ENCODE measurements around the gene TCFL5. TPM values are rescaled to one million over a fixed set of nuclear protein-coding genes. Genes with fewer than 3 reads are reported as not detected.

TCFL5 gene
- total RNA-seq, 4 donors from 2014 or later, result 9.0 to 20.3 (median 12.7) TPM

DNA sequence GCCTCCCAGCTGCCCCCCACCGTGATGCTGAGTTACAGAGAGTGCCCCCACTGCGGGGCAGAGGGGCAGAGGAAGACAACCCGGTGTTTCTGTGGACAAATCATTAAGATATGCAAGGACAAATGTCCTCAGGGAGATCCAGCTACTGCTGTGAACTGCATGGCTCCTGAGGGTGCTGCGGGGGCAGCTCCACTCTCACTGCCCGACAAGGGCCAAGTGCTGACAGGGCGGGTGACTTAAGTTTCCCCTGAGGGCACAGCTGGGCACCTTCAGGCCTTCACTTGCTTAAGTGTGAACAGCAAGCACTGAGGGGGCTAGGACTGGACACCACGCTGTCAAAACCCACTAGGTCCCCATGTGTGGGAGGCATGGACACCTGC is 26.2 kb upstream of the TCFL5 start:
- Histone ChIP-seq H3K36me3 (peaks cover 63% of the 10 kb centered on the region), H3K4me3 (no peak overlapping the region)
- WGBS, result 100% methylated on average over 1 of the region's 7 CpGs

DNA sequence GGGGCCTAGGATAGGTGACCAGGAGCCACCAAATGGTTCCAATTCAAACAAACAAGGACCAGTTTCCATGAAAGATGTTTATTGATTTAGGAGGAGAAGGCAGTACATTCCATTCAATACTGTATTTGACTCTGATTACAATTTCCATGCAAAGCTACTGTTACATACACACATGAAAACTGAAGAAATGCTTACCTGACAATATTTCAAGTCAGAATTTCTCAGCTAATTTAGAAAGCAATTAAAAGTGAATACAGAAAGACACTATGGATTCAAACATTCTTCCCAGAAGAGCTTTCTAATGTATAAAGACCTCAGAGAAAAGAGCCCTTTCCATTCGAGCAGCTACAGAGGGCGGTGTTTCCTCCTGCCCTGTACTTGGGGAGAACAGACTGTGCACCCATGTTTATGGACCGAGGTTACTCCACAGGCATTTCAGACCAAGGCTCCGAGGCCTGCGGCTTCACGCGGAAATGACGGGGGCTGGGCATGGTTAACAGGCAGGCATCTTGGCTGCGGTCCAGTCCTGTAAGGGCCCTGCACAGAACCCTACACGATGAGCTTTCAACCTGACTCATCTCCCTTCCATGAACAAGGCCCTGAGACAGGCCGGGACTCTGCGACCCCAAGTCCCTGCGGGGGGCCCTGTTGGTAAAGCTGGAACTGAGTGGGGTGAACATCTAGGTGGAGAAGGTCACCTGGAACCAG is 25.7 kb upstream of the TCFL5 start:
- no peak for TF ChIP-seq EP300 (IDR thresholded peaks at IDR 0.05)
- H3K9me3 ChIP-seq, result no peaks in the 10 kb centered on the region
- no peaks in the 10 kb centered on the region for H3K27me3 ChIP-seq
- no peak overlapping the region for H3K4me3 ChIP-seq
- H3K36me3 ChIP-seq, result peaks cover 58% of the 10 kb centered on the region
- DNase-seq (ENCODE audit: low spot score in 2 of 2), result no peak
- 81% methylated on average over 8 of the region's 13 CpGs for WGBS
- peaks cover 18% of the 10 kb centered on the region for H3K4me1 ChIP-seq
- no peak overlapping the region for H3K27ac ChIP-seq

More for the DNA sequence above, 26.2 kb upstream of the TCFL5 start:
- Histone ChIP-seq H3K27ac (no peak overlapping the region), H3K4me1 (peaks cover 18% of the 10 kb centered on the region), H3K27me3 (no peaks in the 10 kb centered on the region), H3K9me3 (no peaks in the 10 kb centered on the region)
- TF ChIP-seq, protein P1, sequence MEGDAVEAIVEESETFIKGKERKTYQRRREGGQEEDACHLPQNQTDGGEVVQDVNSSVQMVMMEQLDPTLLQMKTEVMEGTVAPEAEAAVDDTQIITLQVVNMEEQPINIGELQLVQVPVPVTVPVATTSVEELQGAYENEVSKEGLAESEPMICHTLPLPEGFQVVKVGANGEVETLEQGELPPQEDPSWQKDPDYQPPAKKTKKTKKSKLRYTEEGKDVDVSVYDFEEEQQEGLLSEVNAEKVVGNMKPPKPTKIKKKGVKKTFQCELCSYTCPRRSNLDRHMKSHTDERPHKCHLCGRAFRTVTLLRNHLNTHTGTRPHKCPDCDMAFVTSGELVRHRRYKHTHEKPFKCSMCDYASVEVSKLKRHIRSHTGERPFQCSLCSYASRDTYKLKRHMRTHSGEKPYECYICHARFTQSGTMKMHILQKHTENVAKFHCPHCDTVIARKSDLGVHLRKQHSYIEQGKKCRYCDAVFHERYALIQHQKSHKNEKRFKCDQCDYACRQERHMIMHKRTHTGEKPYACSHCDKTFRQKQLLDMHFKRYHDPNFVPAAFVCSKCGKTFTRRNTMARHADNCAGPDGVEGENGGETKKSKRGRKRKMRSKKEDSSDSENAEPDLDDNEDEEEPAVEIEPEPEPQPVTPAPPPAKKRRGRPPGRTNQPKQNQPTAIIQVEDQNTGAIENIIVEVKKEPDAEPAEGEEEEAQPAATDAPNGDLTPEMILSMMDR (IDR thresholded peaks at IDR 0.05), result no peak
- TF ChIP-seq POLR2AphosphoS5 (IDR thresholded peaks at IDR 0.05) (no peak), EP300 (IDR thresholded peaks at IDR 0.05) (no peak), POLR2A (IDR thresholded peaks at IDR 0.05) (no peak)
- DNase-seq (ENCODE audit: low spot score in 2 of 2), result no peak

DNA sequence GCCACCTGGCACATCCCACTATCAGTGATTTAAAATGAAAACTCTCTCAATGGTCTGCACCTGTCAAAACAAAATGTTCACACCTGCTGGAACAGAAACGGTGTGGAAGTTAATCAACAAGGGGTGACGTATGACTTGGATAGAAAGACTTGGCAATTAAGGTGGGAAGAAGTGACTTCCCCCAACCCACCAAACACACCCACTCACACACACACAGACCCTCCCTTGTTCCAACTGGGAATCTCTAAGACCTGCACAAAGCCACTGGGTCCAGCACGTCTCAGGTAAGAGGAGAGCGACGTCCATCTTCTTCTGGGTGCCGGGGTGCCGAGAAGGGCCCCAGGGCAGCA is 25.1 kb upstream of the TCFL5 start:
- H3K4me1 ChIP-seq, result peaks cover 18% of the 10 kb centered on the region
- no peak overlapping the region for H3K27ac ChIP-seq
- no peak overlapping the region for H3K4me3 ChIP-seq
- no peaks in the 10 kb centered on the region for H3K9me3 ChIP-seq
- no peak for DNase-seq (ENCODE audit: low spot score in 2 of 2)
- WGBS, result 81% methylated on average over 4 of the region's 7 CpGs
- no peaks in the 10 kb centered on the region for H3K27me3 ChIP-seq
- TF ChIP-seq POLR2A (IDR thresholded peaks at IDR 0.05) (no peak), POLR2AphosphoS5 (IDR thresholded peaks at IDR 0.05) (no peak), EP300 (IDR thresholded peaks at IDR 0.05) (no peak)
- TF ChIP-seq, protein P1 (IDR thresholded peaks at IDR 0.05), result no peak
- peaks cover 57% of the 10 kb centered on the region for H3K36me3 ChIP-seq

DNA sequence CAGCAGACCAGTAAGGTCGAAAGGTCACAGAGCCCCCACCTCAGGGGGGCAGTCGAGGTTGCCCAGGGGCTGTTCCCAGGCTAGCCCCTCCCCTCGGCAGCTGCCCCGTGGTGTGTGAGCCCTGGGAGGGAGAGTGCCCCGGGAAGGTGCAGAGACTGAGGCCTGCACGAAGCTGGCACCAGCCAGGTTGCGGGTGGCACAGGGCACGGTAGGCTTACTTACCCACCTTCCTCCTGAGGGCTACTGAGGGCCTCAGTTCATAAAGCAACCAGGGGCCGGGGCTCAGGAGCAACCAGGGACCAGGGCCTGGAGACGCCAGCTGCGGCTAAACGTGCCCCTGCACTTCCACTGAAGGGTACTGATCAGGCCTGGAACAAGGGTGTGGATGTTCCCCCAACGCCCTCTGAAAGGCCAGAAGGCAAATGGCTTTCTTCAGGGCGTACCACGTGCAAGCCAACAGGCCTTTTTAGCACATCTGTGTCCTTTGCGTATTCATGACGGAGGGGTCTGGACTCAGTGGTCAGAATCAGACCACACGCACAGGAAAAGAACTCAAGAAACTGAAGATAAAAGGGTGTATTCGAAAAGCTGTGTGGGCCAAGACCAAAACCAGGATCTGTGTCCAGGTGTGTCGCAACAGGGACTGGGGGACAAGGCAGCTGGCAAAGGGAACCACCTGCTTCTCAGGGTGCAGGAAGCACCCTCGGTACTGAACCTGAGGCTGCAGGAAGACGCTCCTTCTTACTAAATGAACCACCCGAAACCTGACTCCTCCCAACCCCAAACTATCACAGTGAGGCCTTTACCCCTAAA is 24.5 kb upstream of the TCFL5 start:
- Histone ChIP-seq H3K36me3 (peaks cover 57% of the 10 kb centered on the region), H3K9me3 (no peaks in the 10 kb centered on the region), H3K4me3 (no peak overlapping the region), H3K27me3 (no peaks in the 10 kb centered on the region), H3K27ac (no peak overlapping the region), H3K4me1 (peaks cover 18% of the 10 kb centered on the region)
- TF ChIP-seq, protein P1 (IDR thresholded peaks at IDR 0.05), result no peak
- TF ChIP-seq EP300 (IDR thresholded peaks at IDR 0.05) (no peak), POLR2AphosphoS5 (IDR thresholded peaks at IDR 0.05) (no peak), POLR2A (IDR thresholded peaks at IDR 0.05) (no peak)
- 88% methylated on average over 15 of the region's 23 CpGs for WGBS
- DNase-seq (ENCODE audit: low spot score in 2 of 2), result no peak

DNA sequence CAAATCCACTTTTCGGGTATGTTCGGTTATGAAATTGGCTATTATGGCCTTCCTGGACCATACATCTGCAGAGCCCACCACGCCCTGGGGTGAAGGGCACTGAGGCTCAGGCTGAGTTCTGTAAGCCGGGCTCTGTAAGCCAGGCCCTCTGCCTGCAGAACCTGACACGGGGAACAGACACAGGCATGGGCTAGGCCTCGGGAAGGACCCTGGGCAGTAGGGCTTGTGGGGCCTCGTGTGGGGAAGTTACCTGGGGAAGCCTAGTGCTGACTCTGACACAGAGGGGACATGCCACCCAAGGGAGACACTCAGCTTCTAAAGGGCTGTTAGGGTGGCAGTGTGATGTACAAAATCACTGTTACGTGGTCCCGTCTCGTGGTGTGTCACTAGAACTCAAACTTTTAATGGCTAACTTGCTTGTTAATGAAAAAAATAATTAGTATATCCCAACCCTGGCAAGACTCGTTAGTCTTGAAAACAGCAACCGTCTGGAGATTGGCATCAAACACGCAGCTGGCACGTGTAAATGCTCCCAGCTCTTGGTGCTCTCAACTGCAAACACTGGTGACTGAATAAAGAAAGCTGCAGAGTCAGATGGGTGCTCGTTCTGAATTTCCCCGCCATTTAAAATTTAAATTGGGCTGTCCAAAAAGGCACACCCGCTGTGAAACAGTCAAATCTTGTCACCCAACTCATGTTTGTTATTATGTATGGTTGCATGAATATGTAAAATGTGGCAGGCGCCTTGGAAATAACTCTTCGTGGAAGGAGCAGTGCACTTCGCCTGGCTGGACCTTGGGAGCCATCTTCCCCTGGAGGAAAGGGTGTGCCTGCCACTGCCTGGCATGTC is 23.6 kb upstream of the TCFL5 start:
- H3K4me1 ChIP-seq, result peaks cover 18% of the 10 kb centered on the region
- H3K27ac ChIP-seq, result no peak overlapping the region
- no peaks in the 10 kb centered on the region for H3K9me3 ChIP-seq
- DNase-seq (ENCODE audit: low spot score in 2 of 2), result no peak
- H3K36me3 ChIP-seq, result peaks cover 57% of the 10 kb centered on the region
- H3K4me3 ChIP-seq, result no peak overlapping the region
- no peak for TF ChIP-seq POLR2A (IDR thresholded peaks at IDR 0.05)
- no peak for TF ChIP-seq EP300 (IDR thresholded peaks at IDR 0.05)
- TF ChIP-seq, protein P1 (IDR thresholded peaks at IDR 0.05), result no peak
- TF ChIP-seq POLR2AphosphoS5 (IDR thresholded peaks at IDR 0.05), result no peak
- 56% methylated on average over 19 of the region's 20 CpGs for WGBS
- no peaks in the 10 kb centered on the region for H3K27me3 ChIP-seq
